Measurements from ENCODE around the gene ZMYM4.

- TF ChIP-seq CTCF (IDR thresholded peaks at IDR 0.05), result no peak
- no peak for TF ChIP-seq POLR2A (IDR thresholded peaks at IDR 0.05)
Measured at GRCh38 chr1:35430762-35431161, 162.3 kb downstream of the ZMYM4 start.
